ENCODE data around the gene VTI1A. TPM values are rescaled to one million over a fixed set of nuclear protein-coding genes. Genes with fewer than 3 reads are reported as not detected.

VTI1A gene
- total and polyA plus RNA-seq, 2 of the 13 experiments (the other 11 are each of a cell fraction or from before 2014, with no cell fraction given) = 11.7 to 32.7 TPM

- Histone ChIP-seq H2AFZ (ENCODE audit: low read length) (no peak overlapping the region), H3K4me1 (ENCODE audit: insufficient read depth, low read length) (peaks cover 17% of the 10 kb centered on the region), H3K9ac (ENCODE audit: insufficient read depth, low read depth, low read length) (no peak overlapping the region), H3K36me3 (replicated peaks in 1 of 2; ENCODE audit: control insufficient read depth in 1 of 2, insufficient read depth in 2 of 2, low read length in 2 of 2) (no peaks in the 10 kb centered on the region), H3K4me2 (ENCODE audit: low read depth, low read length) (no peak overlapping the region), H3K9me3 (ENCODE audit: low read length) (no peaks in the 10 kb centered on the region), H3K27me3 (ENCODE audit: control insufficient read depth in 1 of 2, insufficient read depth in 2 of 2, low read length in 2 of 2) (no peaks in the 10 kb centered on the region), H3K79me2 (ENCODE audit: insufficient read depth, low read length) (no peaks in the 10 kb centered on the region), H4K20me1 (ENCODE audit: insufficient read depth, low read length) (no peaks in the 10 kb centered on the region), H3K27ac (ENCODE audit: extremely low read length, insufficient read depth, low read length) (no peak overlapping the region), H3K4me3 (replicated peaks in 1 of 3; ENCODE audit: insufficient read depth in 1 of 3, low read depth in 2 of 3, low read length in 3 of 3) (no peak overlapping the region)
- FAIRE-seq (no peak), ATAC-seq (no peak), DNase-seq (ENCODE audit: low spot score) (no peak)
- ChIA-PET POLR2A (no interaction called here), CTCF (ENCODE audit: low intra/inter-chr PET ratio, low total read pairs) (no interaction called here)
- in situ Hi-C loops (cut with HindIII; ENCODE audit: extremely low pct_ligation_motif_present, low pct_unique_long_range_greater_than_20kb) = no loop called here
- TF ChIP-seq MZF1 (CRISPR knock-in tag; IDR thresholded peaks at IDR 0.05; ENCODE audit: borderline replicate concordance) (no peak), ZFP91 (CRISPR knock-in tag; IDR thresholded peaks at IDR 0.05; ENCODE audit: borderline replicate concordance) (no peak), MAFK (conservative IDR thresholded peaks at IDR 0.05 in 1 of 2, IDR thresholded peaks at IDR 0.05 in 1 of 2; ENCODE audit: low read length in 2 of 2) (peak in 1 of 2 experiments; percentile 62; a peak in 2 of 4 replicates), ZNF3 (CRISPR knock-in tag; IDR thresholded peaks at IDR 0.05) (no peak)
- BruUV-seq (replicated peaks) = no TSS peak
- intact Hi-C loops (cut with micrococcal nuclease; ENCODE audit: unreplicated experiment) = no loop called here
- WGBS (ENCODE audit: low lambda C conversion rate) = 96% methylated on average over 4 of the region's 4 CpGs
Measured at GRCh38 chr10:112601214-112602090, 154.4 kb downstream of the VTI1A start.

GRCh38 chr10:112603062-112603461 is 156.0 kb downstream of the VTI1A start:
- Histone ChIP-seq H4K20me1 (ENCODE audit: insufficient read depth, low read length) (no peaks in the 10 kb centered on the region), H3K36me3 (replicated peaks in 1 of 2; ENCODE audit: control insufficient read depth in 1 of 2, insufficient read depth in 2 of 2, low read length in 2 of 2) (peaks cover 0 to 1% of the 10 kb centered on the region in 2 experiments; a peak in 1 of 5 replicates), H3K9me3 (ENCODE audit: low read length) (no peaks in the 10 kb centered on the region), H3K27ac (ENCODE audit: extremely low read length, insufficient read depth, low read length) (no peak overlapping the region), H3K4me3 (replicated peaks in 1 of 3; ENCODE audit: insufficient read depth in 1 of 3, low read depth in 2 of 3, low read length in 3 of 3) (no peak overlapping the region), H3K4me1 (ENCODE audit: insufficient read depth, low read length) (peaks cover 17% of the 10 kb centered on the region), H3K79me2 (ENCODE audit: insufficient read depth, low read length) (no peaks in the 10 kb centered on the region), H3K27me3 (ENCODE audit: control insufficient read depth in 1 of 2, insufficient read depth in 2 of 2, low read length in 2 of 2) (no peaks in the 10 kb centered on the region), H3K9ac (ENCODE audit: insufficient read depth, low read depth, low read length) (no peak overlapping the region), H3K4me2 (ENCODE audit: low read depth, low read length) (no peak overlapping the region), H2AFZ (ENCODE audit: low read length) (no peak overlapping the region)
- ATAC-seq (no peak), DNase-seq (ENCODE audit: low spot score) (peak; percentile 15), FAIRE-seq (peak; percentile 46)
- BruUV-seq (replicated peaks) = no TSS peak
- in situ Hi-C loops (cut with HindIII; ENCODE audit: extremely low pct_ligation_motif_present, low pct_unique_long_range_greater_than_20kb) = no loop called here
- intact Hi-C loops (cut with micrococcal nuclease; ENCODE audit: unreplicated experiment) = no loop called here
- ChIA-PET CTCF (ENCODE audit: low intra/inter-chr PET ratio, low total read pairs) (no interaction called here), POLR2A (no interaction called here)
- WGBS (ENCODE audit: low lambda C conversion rate) = 95% methylated on average over 2 of the region's 2 CpGs
- TF ChIP-seq ONECUT2 (CRISPR knock-in tag; IDR thresholded peaks at IDR 0.05) = no peak
- TF ChIP-seq CAMTA2 (CRISPR knock-in tag; IDR thresholded peaks at IDR 0.05; ENCODE audit: borderline replicate concordance) = no peak
- no peak for TF ChIP-seq ZNF354B (CRISPR knock-in tag; IDR thresholded peaks at IDR 0.05)
- TF ChIP-seq SOX6 (IDR thresholded peaks at IDR 0.05) = no peak
- TF ChIP-seq SOX6 (CRISPR knock-in tag; IDR thresholded peaks at IDR 0.05) = 0 out of 2 replicates have a peak, but pooled peaks have one; percentile 20
- TF ChIP-seq FOXA3 (CRISPR knock-in tag; IDR thresholded peaks at IDR 0.05) = 0 out of 2 replicates have a peak, but pooled peaks have one; percentile 29
- TF ChIP-seq ZNF18 (CRISPR knock-in tag; IDR thresholded peaks at IDR 0.05; ENCODE audit: insufficient replicate concordance) = no peak
- no peak for TF ChIP-seq ATF4 (CRISPR knock-in tag; IDR thresholded peaks at IDR 0.05)
- no peak for TF ChIP-seq ZNF569 (CRISPR knock-in tag; IDR thresholded peaks at IDR 0.05; ENCODE audit: borderline replicate concordance)

Data from HepG2 (cell line).